HEK293T (cell line): ENCODE measurements around the gene SLC35F6.

Experiments used
- ARNT ChIP-seq: fragments of 450-650 bp; IDR thresholded peaks from 2 replicates; pipeline ENCODE4 v1.6.1; 2017; ENCODE audit warnings: mild to moderate bottlenecking
- BHLHE40 ChIP-seq: fragments of 450-650 bp; IDR thresholded peaks from 2 replicates; pipeline ENCODE4 v1.6.1; 2016; ENCODE audit warnings: mild to moderate bottlenecking, moderate library complexity, borderline replicate concordance
- FOXA1 ChIP-seq: fragments of 450-650 bp; IDR thresholded peaks from 2 replicates; pipeline ENCODE4 v1.6.1; 2016; ENCODE audit warnings: mild to moderate bottlenecking
- FOXM1 ChIP-seq: fragments of 450-650 bp; IDR thresholded peaks from 2 replicates; pipeline ENCODE4 v1.6.1; 2017; ENCODE audit warnings: mild to moderate bottlenecking, borderline replicate concordance
- LEF1 ChIP-seq: fragments of 450-650 bp; IDR thresholded peaks from 2 replicates; pipeline ENCODE4 v1.6.1; 2017; ENCODE audit warnings: mild to moderate bottlenecking, borderline replicate concordance

- no peak for TF ChIP-seq ARNT
- no peak for TF ChIP-seq FOXM1
- TF ChIP-seq FOXA1, result no peak
- no peak for TF ChIP-seq BHLHE40
- no peak for TF ChIP-seq LEF1
Measured at GRCh38 chr2:26772064-26773001, 8.2 kb downstream of the SLC35F6 start.
